HG03457 (cell line): ENCODE results near the gene ATG16L1.

Source experiments
- ATAC-seq: cut with Tn5 transposase; IDR thresholded peaks from one replicate; pipeline ENCODE4 v1.9.1; 2021; ENCODE audit warnings: moderate number of reproducible peaks; ENCODE audit not compliant: unreplicated experiment

The ATG16L1 gene

DNA sequence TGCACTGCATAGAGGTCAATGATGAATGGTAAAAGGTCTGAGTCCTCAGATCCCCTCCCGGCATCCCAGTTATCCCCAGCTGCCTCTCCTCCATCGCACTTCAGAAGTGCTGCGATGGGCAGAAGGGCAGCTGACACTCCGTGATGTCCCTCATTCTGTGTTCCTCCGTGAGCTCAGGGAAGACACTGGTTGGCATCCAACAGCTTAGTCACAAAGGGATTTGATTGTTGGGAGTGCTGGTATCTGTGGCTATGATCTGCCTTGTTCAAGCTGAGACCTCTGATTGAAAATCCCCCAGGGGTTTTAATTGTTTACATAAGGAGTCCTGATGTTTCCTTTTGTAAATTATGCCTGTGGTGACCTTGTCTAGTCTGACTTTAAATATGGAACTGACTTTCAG, 37.2 kb downstream of the ATG16L1 start:
- ATAC-seq = no peak

DNA sequence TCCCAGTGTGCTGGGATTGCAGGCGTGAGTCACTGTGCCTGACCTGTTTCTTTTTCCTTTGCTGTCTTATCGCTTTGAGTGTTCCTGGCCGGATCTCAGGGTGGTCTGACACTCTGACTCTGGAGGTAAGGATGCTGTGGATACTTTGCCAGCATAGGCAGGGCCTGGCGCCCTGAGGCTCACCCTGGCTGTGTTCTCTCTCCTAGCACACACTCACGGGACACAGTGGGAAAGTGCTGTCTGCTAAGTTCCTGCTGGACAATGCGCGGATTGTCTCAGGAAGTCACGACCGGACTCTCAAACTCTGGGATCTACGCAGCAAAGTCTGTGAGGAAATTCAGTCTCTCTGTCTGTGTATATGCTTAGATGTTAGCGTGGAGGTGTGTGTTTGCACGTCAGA, 38.2 kb downstream of the ATG16L1 start:
- no peak for ATAC-seq

DNA sequence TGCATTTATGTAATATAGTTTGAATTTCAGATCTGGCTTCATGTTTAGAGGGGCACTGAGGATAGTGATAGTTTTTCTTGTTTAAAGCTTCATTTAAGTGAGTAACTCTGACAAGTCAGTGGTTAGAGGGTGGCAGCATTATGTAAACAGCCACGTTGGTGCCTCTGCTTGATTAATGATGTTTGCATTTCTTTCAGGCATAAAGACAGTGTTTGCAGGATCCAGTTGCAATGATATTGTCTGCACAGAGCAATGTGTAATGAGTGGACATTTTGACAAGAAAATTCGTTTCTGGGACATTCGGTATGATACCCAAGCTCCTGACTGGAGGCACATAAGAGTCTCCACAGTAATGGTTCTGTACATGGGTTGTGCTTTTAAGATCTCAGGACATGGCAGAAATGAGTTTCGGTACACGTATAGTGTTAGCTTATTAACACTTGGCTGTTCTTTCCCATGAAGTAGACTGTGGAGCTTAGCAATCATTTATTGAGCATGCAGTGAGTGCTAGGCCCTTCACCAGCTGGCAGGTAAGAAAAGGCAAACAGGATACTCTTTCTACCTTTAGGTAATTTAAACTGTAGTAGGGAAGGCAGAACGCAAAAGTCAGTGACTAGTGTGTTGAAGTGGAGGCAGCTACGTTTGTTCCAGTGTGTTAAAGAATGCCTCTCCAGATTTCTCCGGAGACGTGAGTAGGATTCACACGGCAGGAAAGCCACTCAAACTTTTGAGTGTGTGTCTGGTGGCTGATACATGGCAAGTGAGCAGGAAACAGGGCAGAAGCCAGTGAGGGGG, 38.8 kb downstream of the ATG16L1 start:
- ATAC-seq = no peak

DNA sequence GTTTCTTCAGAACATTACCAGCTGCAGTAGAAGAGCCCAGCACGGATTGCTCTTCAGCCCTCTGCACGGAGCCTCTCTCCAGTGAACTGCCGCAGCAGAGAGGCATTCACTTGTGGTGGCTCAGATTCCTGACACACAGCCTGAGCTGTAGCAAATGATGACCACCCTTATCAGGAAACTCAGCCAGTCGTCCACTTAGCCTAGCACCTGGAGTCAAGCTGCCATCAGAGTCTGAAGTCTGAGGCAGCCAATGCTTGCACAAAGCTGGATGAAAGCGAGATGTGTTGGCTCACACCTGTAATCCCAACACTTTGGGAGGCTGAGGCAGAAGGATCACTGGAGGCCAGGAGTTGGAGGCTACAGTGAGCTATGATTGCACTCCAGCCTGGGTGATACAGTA, 44.4 kb downstream of the ATG16L1 start:
- ATAC-seq = no peak

DNA sequence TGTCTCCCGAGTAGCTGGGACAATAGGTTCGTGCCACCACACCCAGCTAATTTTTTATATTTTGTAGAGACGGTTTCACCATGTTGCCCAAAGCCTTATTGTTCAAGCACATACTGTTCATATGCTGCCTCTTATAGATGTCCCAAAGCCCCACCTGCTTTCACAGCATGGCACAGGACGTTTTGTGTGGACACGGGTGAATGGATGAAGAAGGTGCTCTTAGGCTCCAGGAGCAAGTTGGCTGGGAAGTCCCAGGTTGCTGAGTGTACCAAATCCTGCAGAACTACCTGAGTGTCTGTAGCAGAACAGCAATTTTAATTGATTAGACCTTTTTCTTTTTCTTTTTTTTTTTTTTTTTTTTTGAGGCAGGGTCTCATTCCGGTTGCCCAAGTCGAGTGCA, 45.6 kb downstream of the ATG16L1 start:
- ATAC-seq = no peak

DNA sequence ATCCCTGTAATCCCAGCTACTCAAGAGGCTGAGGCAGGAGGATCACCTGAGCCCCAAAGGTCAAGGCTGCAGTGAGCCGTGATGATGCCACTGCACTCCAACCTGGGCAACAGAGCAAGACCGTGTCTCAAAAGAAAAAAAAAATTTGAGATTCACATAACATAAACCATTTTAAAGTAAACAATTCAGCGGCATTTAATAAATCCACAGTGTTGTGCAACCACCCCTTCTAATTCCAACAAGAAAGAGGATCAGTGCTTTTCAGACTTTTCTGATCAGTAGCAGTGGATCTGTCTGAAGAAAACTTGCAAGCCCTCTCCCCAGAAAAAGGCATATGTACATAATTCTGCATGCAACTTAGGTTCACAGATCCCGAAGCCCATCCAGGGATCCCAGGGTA, 48.9 kb downstream of the ATG16L1 start:
- ATAC-seq = no peak

DNA sequence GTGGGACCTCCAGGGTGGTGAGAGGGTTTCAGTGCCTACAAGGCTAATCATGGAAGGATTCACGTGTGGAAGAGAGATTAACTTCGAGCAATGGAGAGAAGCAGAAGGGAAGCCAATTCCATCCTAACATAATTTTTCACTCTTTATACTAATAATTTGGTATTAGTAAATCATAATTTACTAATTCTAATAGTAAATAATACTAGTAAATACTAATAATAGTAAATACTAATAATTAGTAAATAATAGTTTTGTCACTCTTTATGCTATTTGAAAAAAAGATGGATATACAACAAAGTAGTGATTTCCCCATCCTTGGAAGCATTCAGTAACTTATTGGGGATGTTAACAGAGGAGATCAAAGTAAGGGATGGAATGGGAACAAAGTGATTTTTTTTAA, 49.8 kb downstream of the ATG16L1 start:
- no peak for ATAC-seq

DNA sequence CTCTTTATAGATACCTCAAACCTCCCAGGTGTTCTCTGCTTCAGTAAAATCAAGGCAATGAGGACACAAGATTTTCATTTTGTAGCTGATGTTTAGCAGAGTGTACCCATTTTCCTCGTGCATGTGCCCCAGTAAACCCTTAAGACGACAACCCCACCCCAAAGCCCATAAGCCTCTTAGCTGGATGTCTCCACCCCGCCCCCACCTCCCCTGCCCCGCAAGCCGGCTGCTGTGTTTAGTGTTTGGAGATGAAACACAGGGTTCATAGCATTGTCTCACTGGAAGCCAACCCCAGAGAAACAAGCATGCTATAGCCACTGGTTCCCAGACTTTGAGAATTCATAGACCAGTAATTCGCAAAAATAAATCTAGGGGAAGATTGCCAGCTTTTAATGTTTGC, 50.3 kb downstream of the ATG16L1 start:
- ATAC-seq = no peak

DNA sequence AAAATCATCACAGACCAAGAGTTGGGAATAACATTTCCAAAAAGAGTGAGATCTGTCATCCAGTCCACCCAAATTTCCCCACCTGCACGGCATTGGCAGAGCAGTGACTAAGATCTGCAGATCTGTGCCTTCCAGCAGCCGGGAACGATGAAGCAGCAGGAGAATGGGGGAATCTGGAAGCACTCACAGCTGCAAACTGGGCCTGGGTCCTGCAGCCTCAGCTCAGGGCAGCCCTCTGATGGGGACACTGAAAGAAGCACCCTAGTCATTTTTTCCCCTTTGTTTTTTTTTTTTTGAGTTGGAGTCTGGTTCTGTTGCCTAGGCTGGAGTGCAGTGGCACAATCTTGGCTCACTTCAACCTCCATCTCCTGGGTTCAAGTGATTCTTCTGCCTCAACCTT, 51.8 kb downstream of the ATG16L1 start:
- no peak for ATAC-seq

DNA sequence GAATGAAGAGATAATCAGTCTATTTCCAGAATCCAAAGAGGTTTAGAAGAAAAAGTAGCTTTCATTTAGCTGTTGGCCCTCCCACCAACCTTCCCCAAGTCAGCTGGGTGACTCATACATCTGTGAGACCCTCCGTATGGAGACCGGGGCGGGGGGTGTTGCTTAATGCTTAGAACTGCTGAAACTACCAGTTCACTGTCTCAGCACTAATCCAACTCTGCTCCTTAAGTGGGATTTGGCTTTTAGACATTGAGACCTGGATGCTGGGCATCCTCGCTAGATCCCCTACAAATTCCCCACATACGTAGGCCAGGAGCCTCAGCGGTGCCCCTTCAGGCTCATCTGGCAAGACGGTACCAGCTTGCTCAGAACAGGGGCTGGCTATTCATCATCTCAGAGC, 56.1 kb downstream of the ATG16L1 start, which contains the start of gene SAG:
TSS of gene SAG (plus strand) at position 252 of the 400 bp plus-strand sequence. CDS start 1,374 bp downstream, outside the sequence.
- ATAC-seq = no peak

DNA sequence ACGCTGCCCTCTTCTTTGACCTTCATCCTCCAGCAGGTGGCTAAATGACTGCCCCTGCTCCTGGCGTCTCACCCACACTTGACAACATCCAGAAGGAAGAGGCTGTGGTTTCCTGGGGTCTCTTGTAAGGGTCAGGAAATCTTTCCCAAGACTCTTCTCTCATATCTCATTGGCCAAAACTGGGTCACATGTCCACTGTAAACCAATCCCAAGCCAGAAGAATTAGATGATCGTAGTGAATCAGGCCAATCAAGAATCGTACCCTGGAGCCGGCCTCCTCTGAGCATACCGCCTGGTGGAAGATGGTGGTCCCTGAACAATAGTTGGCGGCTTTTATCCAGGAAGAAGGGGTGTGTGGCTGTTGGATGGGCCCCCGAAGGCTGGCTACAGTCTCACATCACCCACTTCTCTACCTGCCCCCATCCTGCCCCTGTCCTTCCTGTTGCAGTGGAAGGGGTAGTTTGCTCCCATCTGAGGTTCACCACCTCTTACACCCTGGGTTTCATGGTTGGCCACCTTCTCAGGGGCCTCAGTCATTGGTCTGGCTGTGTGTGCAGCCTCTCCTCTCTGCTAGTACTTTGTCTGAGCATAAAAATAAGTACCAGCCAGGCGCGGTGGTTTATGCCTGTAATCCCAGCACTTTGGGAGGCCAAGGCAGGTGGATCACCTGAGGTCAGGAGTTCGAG, 59.9 kb downstream of the ATG16L1 start:
- ATAC-seq = no peak

DNA sequence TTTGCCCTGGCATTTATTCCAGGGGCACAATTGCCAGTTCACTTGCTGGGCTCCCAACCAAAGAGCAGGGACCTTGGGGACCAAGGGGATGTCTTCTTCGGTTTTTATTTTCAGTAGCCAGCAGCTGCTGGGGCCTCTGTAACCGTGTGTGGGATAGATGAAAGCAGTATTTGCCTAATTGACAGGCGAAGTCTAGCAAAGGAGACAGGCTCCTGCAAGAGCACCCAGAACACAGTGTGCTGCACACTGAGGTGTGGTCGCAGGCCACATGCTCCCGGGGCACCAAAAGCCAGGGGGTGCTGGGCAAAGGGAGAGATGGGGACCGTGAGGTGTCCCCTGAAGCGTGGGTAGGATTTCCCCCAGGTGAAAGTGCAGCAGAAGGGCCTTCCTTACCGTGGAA, 61.4 kb downstream of the ATG16L1 start:
- no peak for ATAC-seq

DNA sequence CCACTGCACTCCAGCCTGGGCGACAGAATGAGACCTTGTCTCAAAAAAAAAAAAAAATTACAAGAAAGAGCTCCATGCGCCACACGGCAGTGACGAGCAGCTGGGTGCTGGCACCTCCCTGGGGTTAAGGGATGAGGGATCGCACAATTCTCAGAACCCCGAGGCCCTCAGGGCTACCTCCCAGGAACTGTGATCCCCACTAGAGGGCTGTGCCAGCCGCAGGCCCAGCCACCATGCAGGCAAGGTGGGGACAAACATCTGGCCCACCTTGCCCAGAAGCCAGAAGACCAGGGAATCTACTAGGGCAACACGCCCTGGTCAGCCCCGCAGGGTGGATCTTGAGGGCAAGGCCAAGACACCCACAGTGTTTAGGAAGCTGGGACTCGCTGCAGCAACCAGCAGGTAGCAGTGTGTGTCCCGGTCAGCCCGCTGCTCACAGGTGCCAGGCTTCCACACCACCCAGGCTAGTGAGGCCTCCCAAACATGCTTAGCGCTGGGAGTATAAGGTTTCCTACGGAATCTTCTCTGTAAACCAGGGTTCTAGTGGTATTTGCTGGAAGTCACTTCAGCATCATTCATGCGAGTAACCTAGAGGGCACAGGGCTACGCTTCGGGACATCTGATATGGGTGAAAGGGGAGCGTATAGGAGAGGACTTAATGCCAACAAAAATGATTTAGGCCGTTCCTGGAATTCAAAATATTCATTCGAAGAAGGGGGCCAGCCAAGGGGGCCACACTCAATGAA, 62.9 kb downstream of the ATG16L1 start:
- ATAC-seq = no peak

DNA sequence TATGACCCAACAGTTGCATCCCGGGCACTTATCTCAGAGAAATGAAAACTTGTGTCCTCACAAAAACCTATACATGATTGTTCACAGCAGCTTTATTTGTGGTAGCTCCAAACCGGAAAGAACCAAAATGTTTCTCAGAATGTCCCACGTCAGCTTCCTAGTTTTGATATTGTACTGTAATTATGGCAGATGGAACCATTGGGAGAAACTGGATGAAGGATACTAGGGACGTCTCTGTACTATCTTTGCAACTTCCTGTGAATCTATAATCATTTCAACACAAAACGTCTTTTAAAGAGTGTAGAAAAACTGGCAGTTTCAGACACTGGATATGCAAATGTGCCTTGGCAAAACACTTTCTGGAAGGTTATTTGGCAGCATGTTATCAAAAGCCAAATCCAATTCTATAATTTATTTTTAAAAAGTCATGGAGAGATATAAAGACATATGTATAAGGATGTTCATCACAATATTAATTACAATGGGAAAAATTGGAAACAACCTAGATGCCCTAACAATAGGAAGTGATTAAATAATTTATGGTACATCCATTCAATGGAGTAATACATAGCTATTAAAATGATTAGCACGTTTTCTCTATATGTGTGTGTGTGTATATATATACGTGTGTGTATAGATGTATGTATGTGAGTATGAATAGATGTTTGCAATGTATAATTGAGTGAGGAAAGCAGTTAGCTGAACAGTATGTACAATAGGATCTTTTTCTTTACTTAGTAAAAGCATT, 65.9 kb downstream of the ATG16L1 start:
- no peak for ATAC-seq

DNA sequence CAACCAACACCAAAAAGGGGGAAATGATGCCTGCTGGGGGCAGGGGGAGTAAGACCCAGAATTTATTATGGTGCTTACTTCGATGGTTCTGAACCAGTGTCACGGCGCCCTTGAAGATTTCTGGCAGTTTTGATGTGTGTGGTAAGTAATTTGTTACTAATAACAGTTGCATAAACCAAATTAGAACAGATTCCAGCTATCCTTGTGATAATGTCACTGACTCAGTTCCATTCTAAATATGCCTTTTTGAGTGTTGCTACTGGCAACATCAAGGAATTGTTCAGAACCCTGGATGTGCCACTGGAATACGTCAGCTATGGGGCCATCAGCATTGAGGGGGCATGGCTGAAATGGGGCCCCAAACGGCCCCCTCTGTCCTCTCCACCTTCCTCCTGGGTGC, 67.8 kb downstream of the ATG16L1 start:
- no peak for ATAC-seq

DNA sequence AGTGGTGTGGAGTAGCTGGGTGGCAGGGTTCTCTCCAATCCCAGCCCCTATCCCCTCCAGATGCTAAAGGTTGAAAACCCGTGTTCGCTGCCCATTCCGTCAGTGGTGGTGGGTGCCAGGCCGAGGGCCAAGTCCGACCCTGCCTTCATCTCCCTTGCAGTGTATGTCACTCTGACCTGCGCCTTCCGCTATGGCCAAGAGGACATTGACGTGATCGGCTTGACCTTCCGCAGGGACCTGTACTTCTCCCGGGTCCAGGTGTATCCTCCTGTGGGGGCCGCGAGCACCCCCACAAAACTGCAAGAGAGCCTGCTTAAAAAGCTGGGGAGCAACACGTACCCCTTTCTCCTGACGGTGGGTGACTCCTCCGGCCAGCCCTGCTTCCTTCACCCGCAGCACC, 69.0 kb downstream of the ATG16L1 start:
- no peak for ATAC-seq

DNA sequence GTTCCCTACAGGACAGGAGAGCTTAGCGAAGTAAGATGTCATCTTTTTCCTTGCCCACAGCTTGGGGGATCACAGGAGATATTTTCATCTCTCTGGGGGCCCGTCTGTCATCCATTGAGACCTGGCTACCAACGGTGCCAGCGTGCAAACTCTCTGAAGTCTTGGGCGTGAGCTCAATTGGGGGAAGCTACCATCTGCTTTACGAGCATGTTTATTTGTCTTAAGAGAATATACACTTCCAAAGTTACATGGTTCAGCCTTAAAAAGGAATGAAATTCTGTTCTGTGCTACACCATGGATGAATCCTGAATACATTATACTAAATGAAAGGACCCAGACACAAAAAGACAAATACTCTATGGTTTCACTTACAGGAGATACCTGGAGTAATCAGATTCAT, 69.7 kb downstream of the ATG16L1 start:
- no peak for ATAC-seq

DNA sequence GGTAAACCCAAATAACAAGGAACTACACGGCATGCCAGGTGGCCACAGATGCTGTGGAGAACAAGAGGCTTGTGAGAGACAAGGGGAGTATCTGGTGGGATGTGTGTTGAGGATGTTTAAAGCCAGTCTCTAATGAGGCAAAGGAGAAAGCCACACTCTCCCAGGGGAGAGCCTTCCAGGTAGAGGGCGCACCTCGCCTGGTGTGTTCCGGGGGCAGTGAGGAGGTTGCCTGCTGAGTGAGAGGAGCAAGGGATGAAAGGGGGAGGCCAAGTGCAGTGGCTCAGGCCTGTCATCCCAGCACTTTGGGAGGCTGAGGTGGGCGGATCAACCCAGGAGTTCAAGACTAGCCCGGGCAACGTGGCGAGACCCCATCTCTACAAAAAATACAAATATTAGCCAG, 72.4 kb downstream of the ATG16L1 start:
- ATAC-seq = no peak

DNA sequence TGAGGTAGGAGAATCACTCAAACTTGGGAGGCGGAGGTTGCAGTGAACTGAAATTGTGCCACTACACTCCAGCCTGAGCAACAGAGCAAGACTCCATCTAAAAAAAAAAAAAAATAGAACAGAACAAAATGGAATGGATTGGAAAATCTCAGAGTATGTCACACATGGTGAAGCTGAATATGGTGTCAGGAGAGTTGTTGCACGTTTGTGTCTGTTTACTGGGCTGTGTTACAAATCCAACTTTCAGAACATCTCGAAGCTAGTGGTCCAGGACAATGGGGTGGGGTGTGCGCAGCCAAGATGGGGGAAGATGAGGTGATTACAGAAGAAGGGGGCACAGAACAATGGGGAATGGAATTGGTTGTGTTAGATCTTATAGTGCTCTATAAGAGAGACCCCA, 73.8 kb downstream of the ATG16L1 start:
- no peak for ATAC-seq

DNA sequence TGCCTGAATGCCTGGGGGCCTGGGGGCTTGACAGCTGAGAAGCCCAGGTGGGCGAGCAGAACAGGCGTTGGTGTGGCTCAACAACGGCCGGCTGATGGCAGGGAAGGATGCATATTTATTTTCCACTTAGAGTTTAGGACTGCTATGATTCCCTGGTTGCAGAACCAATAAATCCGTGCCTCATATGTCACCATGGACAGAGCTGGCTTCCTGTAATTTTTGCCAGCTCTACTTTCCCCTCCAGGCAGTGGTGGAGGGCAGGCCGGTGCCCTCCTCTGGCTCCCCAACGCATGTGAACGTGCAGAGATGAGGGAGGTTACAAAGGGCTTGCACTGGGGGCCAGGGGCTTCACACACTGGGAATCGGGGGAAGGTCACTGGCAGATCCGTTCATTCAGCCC, 74.3 kb downstream of the ATG16L1 start:
- ATAC-seq = no peak

DNA sequence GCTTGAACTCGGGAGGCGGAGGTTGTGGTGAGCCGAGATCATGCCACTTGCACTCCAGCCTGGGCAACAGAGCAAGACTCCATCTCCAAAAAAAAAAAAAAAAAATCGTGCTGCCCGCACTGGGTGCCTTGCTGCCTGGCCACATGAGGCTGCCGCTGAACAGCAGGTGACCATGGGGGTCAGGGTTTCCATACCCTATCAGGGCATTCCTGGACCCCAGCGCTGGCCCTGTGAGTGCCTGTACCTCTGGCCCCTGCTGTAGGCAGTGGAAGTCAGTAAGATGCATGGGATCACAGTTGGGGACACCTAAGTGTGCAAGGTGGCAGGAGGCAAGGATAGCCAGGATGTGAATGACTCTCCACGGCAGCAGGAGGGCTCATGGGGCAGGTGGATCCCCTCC, 75.0 kb downstream of the ATG16L1 start:
- no peak for ATAC-seq
